GM12864 (cell line): Measurements from ENCODE around the gene NHLH1.

Source experiments
- DNase-seq: peaks from one replicate; pipeline ENCODE4 v3.0.0-alpha.2; 2011; ENCODE audit warnings: low read depth
- H3K4me3 ChIP-seq: 2 replicates; pipeline ENCODE4 v1.5.1; 2011; ENCODE audit warnings: mild to moderate bottlenecking, low read depth, low read length, control low read depth
- TF ChIP-seq, protein P1 (sequence below): IDR thresholded peaks from 2 replicates; pipeline ENCODE4 v1.5.1; 2011; ENCODE audit warnings: low read depth, mild to moderate bottlenecking, moderate library complexity, low read length, control low read depth, inconsistent platforms; ENCODE audit errors: missing control alignments

Gene NHLH1

DNA sequence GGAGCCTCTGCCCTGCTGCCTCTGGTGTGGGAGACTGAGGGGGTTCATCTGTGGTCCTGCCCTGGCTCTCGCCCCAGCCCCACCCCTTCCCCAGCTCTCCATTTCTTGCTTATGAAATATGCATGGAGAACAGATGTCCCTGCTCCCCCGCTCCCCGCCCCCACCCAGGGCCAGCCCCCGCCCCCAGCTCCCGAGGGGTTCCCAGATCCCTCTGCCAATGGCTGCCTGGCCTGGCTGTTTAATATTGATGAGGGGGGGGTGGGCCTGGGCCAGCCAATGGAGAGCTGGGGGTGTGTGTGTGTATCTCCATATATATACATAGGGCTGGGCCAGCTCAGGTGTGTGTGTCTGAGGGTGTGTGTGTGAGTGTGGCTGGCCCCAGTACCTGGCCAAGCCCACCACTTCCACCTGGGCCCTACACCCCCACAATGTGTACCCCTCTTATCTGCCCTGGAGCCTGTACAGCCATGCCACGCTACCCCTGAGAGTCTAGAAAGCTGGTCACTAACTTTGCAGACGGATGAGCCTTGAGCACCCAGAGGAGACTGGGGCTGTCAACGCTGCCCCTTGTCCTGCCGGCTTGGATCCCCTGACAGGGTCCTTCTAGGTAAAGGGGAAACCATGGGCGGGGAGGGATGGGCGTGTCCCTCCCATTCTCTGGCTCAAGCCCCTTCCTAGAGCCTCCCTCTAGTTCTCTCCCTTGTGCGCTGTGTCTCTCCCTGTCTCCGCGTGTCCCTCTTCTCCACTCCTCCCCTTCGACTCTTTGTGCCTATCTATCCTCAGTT lies at the start of gene NHLH1:
Gene NHLH1 (plus strand): TSS at position 341 of the 785 bp plus-strand sequence. CDS start 3,661 bp downstream, outside the sequence.
- TF ChIP-seq, protein P1, sequence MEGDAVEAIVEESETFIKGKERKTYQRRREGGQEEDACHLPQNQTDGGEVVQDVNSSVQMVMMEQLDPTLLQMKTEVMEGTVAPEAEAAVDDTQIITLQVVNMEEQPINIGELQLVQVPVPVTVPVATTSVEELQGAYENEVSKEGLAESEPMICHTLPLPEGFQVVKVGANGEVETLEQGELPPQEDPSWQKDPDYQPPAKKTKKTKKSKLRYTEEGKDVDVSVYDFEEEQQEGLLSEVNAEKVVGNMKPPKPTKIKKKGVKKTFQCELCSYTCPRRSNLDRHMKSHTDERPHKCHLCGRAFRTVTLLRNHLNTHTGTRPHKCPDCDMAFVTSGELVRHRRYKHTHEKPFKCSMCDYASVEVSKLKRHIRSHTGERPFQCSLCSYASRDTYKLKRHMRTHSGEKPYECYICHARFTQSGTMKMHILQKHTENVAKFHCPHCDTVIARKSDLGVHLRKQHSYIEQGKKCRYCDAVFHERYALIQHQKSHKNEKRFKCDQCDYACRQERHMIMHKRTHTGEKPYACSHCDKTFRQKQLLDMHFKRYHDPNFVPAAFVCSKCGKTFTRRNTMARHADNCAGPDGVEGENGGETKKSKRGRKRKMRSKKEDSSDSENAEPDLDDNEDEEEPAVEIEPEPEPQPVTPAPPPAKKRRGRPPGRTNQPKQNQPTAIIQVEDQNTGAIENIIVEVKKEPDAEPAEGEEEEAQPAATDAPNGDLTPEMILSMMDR = no peak
- DNase-seq = no peak
- H3K4me3 ChIP-seq = no peak within 1 kb of the TSS

DNA sequence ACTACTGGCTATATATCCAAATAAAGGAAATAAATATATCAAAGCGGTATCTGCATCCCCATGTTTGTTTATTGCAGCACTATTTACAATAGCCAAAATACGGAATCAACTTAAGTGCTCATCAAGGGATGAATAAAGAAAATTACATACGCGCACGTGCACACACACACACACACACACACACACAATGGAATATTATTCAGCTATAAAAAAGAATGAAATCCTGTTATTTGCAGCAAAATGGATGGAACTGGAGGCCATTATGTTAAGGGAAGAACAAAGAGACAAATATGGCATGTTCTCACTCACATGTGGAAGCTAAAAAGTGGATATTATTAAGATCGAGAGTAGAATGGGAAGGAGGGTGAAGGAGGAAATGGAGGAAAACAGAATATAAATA lies 44.0 kb upstream of the NHLH1 start:
- no peak overlapping the region for H3K4me3 ChIP-seq
- TF ChIP-seq, protein P1 = no peak
- no peak for DNase-seq

DNA sequence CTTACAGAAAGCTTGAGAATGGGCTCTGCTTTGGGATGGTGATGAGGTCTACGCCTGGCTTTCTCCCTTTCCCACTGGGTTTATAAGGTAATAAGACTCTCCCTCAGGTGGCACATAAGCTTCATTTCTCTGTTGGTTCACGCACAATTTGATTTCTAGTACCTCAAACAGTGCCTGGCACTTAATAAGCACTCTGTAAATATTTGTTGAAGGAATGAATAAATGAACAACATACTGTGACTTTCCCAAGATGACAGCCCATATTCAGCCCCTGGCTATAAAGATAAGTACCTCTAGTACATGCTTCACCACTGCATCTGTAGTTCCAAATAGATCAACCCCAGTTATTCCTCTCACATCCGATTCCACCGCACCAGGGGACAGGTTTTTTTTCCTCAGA lies 41.6 kb upstream of the NHLH1 start:
- TF ChIP-seq, protein P1 = no peak
- no peak for DNase-seq
- no peak overlapping the region for H3K4me3 ChIP-seq

DNA sequence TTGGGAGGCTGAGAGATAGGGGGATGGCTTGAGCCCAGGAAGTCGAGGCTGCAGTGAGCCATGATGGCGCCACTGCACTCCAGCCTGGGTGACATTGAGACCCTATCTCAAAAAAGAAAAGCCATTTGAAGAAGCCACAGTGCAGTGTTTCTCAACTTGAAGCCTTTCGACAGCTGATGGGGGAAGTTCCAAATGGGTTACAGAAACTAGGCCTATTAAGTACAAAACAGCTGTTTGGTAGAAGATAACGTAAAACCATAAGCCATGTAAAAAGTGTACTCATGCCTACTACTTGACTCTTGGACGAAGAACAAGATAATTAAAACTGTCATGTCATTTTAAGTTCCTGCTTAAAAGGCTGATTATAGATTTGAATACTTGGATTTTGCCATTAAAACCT lies 40.5 kb upstream of the NHLH1 start:
- no peak for DNase-seq
- TF ChIP-seq, protein P1 = no peak
- no peak overlapping the region for H3K4me3 ChIP-seq

DNA sequence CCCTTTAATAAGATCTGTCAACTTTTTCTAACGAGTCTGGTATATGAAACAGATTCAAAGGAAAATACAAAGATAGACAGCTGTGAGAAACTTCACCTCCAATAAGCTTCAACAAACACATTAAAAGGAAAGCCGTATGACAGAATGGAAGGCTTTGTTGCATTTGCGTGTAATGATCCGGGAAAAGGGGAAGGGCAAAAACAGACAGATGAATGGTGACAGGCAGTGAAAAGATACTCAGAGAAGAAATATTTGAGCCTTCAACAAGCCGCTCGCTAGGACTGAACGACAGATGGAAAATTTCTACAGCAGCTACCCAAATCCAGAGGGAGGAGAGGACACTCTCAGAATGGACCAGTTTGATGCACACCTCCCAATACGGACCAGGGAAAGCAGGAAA lies 38.7 kb upstream of the NHLH1 start:
- DNase-seq = no peak
- H3K4me3 ChIP-seq = no peak overlapping the region
- TF ChIP-seq, protein P1 = no peak

DNA sequence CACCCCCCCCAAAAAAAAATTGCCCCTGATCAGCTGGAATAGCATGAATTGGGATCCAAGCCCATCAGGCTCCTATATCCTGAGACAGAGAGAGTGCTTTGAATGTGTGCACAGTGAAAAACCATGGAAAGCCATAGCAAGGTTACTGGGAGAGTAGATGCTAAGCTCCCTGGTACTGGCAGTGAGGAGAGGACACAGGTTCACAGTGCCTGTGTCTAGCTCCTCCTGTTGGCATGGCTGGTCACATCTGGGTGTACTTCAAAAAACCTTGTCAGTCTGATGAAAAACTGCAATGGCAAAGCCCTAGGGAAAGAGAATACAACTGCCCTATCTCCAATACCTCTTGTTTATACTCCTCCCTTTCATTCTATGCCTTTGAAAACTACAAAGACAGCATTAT lies 36.8 kb upstream of the NHLH1 start:
- H3K4me3 ChIP-seq = no peak overlapping the region
- no peak for DNase-seq
- TF ChIP-seq, protein P1 = no peak

DNA sequence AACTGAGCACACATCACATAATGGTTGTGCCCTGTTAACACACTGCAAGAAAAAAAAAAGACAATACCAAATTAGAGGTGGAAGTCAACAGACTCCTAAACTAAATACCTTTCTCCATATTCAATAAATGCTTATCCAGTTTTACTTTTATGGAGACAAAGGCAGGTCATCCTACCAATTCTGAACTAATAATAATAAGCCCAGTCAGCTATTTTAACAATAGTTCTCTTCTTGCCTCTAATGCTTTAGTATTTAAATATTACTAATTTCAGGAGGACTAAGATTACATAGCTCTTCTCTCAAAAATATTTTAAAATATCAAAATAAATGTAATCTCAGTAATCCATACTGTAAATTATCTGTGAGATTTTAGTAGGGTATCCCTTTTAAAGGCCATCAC lies 34.4 kb upstream of the NHLH1 start:
- no peak overlapping the region for H3K4me3 ChIP-seq
- DNase-seq = no peak
- TF ChIP-seq, protein P1 = no peak
